ENCODE data around the gene DDX5. TPM values are rescaled to one million over a fixed set of nuclear protein-coding genes. Genes with fewer than 3 reads are reported as not detected.

DDX5 gene
- total RNA-seq, 1 experiment from 2014 or later, result 869 TPM

DNA sequence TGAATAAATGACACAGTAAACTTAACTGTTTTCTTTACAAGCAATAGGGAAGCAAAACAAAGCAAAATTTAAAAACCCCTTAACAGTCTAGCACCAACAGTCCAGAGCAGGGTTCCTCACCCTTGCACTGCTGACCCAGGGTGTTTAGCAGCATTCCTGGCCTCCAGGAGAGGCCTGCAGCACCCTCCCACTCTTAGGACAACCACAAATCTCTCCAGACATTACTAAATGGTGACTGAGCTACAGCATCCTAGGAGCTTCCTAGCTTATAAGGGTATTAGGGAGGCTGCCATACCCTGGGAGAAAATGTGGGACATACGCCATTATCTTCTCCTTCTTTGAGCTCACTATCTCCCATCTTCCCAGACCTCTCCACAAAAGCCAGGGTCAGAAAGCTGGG is 25.1 kb downstream of the DDX5 start:
- H3K4me2 ChIP-seq (ENCODE audit: insufficient read depth, insufficient read length, low read length), result no peak overlapping the region

More for the DNA sequence above, 25.1 kb downstream of the DDX5 start:
- Mint-ChIP-seq H3K9me3 (no peaks in the 10 kb centered on the region), H3K27me3 (ENCODE audit: low read depth) (no peaks in the 10 kb centered on the region), H3K27ac (no peak overlapping the region), H3K4me1 (no peaks in the 10 kb centered on the region), H3K36me3 (ENCODE audit: insufficient read depth in 1 of 3, low read depth in 3 of 3) (peaks cover 28 to 72% (median 55%) of the 10 kb centered on the region in 3 experiments; a peak in 6 of 7 replicates), H3K4me3 (no peak overlapping the region)
- no peak overlapping the region for H3K18ac ChIP-seq (ENCODE audit: insufficient read length, low read depth, low read length)
- no peak overlapping the region for H3T11ph ChIP-seq (ENCODE audit: low read length)
- no peak overlapping the region for H3K27ac ChIP-seq (ENCODE audit: insufficient read length, low read depth, low read length)
- no peak overlapping the region for H4K8ac ChIP-seq (replicated peaks; ENCODE audit: insufficient read length, low read depth, low read length)
- H2AFZ ChIP-seq (ENCODE audit: low read length), result no peak overlapping the region
- H3K14ac ChIP-seq (ENCODE audit: insufficient read depth, low read length), result no peak overlapping the region
- H3K4ac ChIP-seq (ENCODE audit: low read depth, low read length), result no peak overlapping the region
- no peak overlapping the region for H4K91ac ChIP-seq (ENCODE audit: insufficient read length, low read depth, low read length)
- H3K9ac ChIP-seq (ENCODE audit: extremely low read depth, insufficient read length, low read length), result no peak overlapping the region
- H2BK5ac ChIP-seq (ENCODE audit: insufficient read length, low read length), result no peak overlapping the region
- H3K27me3 ChIP-seq (ENCODE audit: insufficient read depth, low read length), result no peaks in the 10 kb centered on the region
- no peaks in the 10 kb centered on the region for H3K9me3 ChIP-seq (ENCODE audit: control insufficient read depth, low read depth, low read length)
- no peak overlapping the region for H2BK15ac ChIP-seq (ENCODE audit: low read depth, low read length)
- H3K56ac ChIP-seq (ENCODE audit: insufficient read length, low read depth, low read length), result no peak overlapping the region
- no peak overlapping the region for H4K5ac ChIP-seq (ENCODE audit: insufficient read length, low read depth, low read length)
- no peak overlapping the region for H3K23ac ChIP-seq (ENCODE audit: insufficient read length, low read depth, low read length)
- no peak for DNase-seq
- H2BK12ac ChIP-seq (ENCODE audit: insufficient read length, low read depth, low read length), result no peak overlapping the region
- no peaks in the 10 kb centered on the region for H3K79me2 ChIP-seq (ENCODE audit: insufficient read depth, low read length)
- H4K20me1 ChIP-seq (ENCODE audit: control insufficient read depth, insufficient read depth, insufficient read length), result no peaks in the 10 kb centered on the region
- H3K23me2 ChIP-seq (ENCODE audit: insufficient read length, low read depth, low read length, poor library complexity, severe bottlenecking), result no peaks in the 10 kb centered on the region
- no peak overlapping the region for H2AK5ac ChIP-seq (ENCODE audit: insufficient read length, low read length)
- TF ChIP-seq, protein P1, sequence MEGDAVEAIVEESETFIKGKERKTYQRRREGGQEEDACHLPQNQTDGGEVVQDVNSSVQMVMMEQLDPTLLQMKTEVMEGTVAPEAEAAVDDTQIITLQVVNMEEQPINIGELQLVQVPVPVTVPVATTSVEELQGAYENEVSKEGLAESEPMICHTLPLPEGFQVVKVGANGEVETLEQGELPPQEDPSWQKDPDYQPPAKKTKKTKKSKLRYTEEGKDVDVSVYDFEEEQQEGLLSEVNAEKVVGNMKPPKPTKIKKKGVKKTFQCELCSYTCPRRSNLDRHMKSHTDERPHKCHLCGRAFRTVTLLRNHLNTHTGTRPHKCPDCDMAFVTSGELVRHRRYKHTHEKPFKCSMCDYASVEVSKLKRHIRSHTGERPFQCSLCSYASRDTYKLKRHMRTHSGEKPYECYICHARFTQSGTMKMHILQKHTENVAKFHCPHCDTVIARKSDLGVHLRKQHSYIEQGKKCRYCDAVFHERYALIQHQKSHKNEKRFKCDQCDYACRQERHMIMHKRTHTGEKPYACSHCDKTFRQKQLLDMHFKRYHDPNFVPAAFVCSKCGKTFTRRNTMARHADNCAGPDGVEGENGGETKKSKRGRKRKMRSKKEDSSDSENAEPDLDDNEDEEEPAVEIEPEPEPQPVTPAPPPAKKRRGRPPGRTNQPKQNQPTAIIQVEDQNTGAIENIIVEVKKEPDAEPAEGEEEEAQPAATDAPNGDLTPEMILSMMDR (conservative IDR thresholded peaks at IDR 0.05), result no peak
- WGBS (ENCODE audit: extremely low coverage, insufficient read length, low lambda C conversion rate), result no CpG with 5 or more reads among the region's 1 CpG
- no peaks in the 10 kb centered on the region for H3K4me1 ChIP-seq (ENCODE audit: insufficient read depth, low read length)
- no peak overlapping the region for H2BK20ac ChIP-seq (ENCODE audit: low read depth, low read length, poor library complexity, severe bottlenecking)
- H2BK120ac ChIP-seq (ENCODE audit: low read depth, low read length, poor library complexity, severe bottlenecking), result no peak overlapping the region
- H3K79me1 ChIP-seq (ENCODE audit: insufficient read depth, low read depth, low read length, poor library complexity, severe bottlenecking), result no peaks in the 10 kb centered on the region
